H1 (cell line): Measurements from ENCODE around the gene DOCK3. TPM values are rescaled to one million over a fixed set of nuclear protein-coding genes. Genes with fewer than 3 reads are reported as not detected.
"Not testable (repeated sequence)": the region's sequence is repeated elsewhere in the genome, so short reads cannot be mapped to it uniquely, and the experiment has no call there.

Experiments
- CTCF ChIA-PET: fragments of 300-600 bp; sonication (Branson Sonifier 250); formaldehyde crosslinking; loops from one replicate; lab custom pipeline; 2021; ENCODE audit not compliant: partially characterized antibody; lab: Charles Lee
- POLR2A ChIA-PET: fragments of 300-600 bp; sonication (Branson Sonifier 250); formaldehyde crosslinking; loops from one replicate; lab custom pipeline; 2021; ENCODE audit warnings: inconsistent platforms; ENCODE audit not compliant: partially characterized antibody; lab: Charles Lee
- DNase-seq, 2 experiments: peaks; one replicate each; pipeline versions ENCODE4 v3.0.0 to v3.0.0-alpha.2; 2010 to 2022; ENCODE audit warnings: low spot score in 2 of 2, low read depth in 1 of 2, mixed read lengths in 1 of 2
- FAIRE-seq: peaks from 2 replicates; lab custom pipeline; 2011; peaks lifted over from hg19 to GRCh38; lab: Jason Lieb, UNC
- H2AFZ ChIP-seq: 2 replicates; pipeline ENCODE4 v1.8.1; 2012; ENCODE audit warnings: low read length, inconsistent platforms
- H2AK5ac ChIP-seq: 2 replicates; pipeline ENCODE4 v1.6.1; 2013; ENCODE audit warnings: low read depth, low read length
- H2BK120ac ChIP-seq: replicated peaks from 2 replicates; pipeline ENCODE3; 2013; ENCODE audit warnings: low read depth, low read length, inconsistent platforms
- H2BK12ac ChIP-seq: 2 replicates; pipeline ENCODE4 v1.6.1; 2013; ENCODE audit warnings: low read depth, low read length
- H2BK15ac ChIP-seq: 2 replicates; pipeline ENCODE4 v1.6.1; 2013; ENCODE audit warnings: low read length
- H2BK20ac ChIP-seq: 2 replicates; pipeline ENCODE4 v1.6.1; 2013; ENCODE audit warnings: low read length
- H2BK5ac ChIP-seq: 2 replicates; pipeline ENCODE4 v1.6.1; 2013; ENCODE audit warnings: low read depth, low read length
- H3K14ac ChIP-seq: 2 replicates; pipeline ENCODE4 v1.6.1; 2013; ENCODE audit warnings: inconsistent platforms; ENCODE audit not compliant: insufficient read length
- H3K18ac ChIP-seq: 2 replicates; pipeline ENCODE4 v1.6.1; 2013; ENCODE audit warnings: low read length; ENCODE audit errors: extremely low read depth
- H3K23ac ChIP-seq: 2 replicates; pipeline ENCODE4 v1.6.1; 2013; ENCODE audit warnings: inconsistent platforms; ENCODE audit not compliant: insufficient read length
- H3K23me2 ChIP-seq: 2 replicates; pipeline ENCODE4 v1.6.1; 2013; ENCODE audit warnings: low read depth, low read length
- H3K27ac ChIP-seq: 2 replicates; pipeline ENCODE4 v1.6.1; 2011; ENCODE audit warnings: low read depth, low read length, inconsistent platforms
- H3K27me3 ChIP-seq, 4 experiments: replicated peaks in 1 of 4; 1 replicate in 1 of 4; 2 replicates in 3 of 4; pipeline versions ENCODE4 v1.6.1 to v1.8.1; 2011 to 2013; ENCODE audit warnings: low read length in 3 of 4, mild to moderate bottlenecking in 3 of 4, inconsistent platforms in 2 of 4, mixed read lengths in 2 of 4, moderate library complexity in 1 of 4; ENCODE audit not compliant: control insufficient read depth in 3 of 4, insufficient read depth in 3 of 4; ENCODE audit errors: extremely low read depth in 1 of 4
- H3K36me3 ChIP-seq, 4 experiments: 2 replicates each; pipeline versions ENCODE4 v1.6.1 to v1.8.1; 2011 to 2013; ENCODE audit warnings: mild to moderate bottlenecking in 4 of 4, low read length in 3 of 4, moderate library complexity in 2 of 4, control low read depth in 1 of 4, inconsistent platforms in 1 of 4; ENCODE audit not compliant: insufficient read depth in 4 of 4, control insufficient read depth in 2 of 4
- H3K4ac ChIP-seq: replicated peaks from 2 replicates; pipeline ENCODE3; 2013; ENCODE audit warnings: low read length, low read depth, mixed read lengths, inconsistent platforms; ENCODE audit not compliant: insufficient read length
- H3K4me1 ChIP-seq, 4 experiments: replicated peaks in 1 of 4; 1 replicate in 1 of 4; 2 replicates in 3 of 4; pipeline versions ENCODE4 v1.6.1 to v1.8.1; 2011 to 2013; ENCODE audit warnings: low read length in 3 of 4, inconsistent platforms in 2 of 4, mixed read lengths in 1 of 4; ENCODE audit not compliant: insufficient read depth in 4 of 4, control insufficient read depth in 3 of 4
- H3K4me2 ChIP-seq, 2 experiments: 2 replicates each; pipeline versions ENCODE4 v1.6.1 to v1.8.1; 2011 to 2013; ENCODE audit warnings: low read depth in 2 of 2, low read length in 2 of 2, control low read depth in 1 of 2, inconsistent platforms in 1 of 2, mild to moderate bottlenecking in 1 of 2; ENCODE audit not compliant: insufficient read depth in 1 of 2
- H3K4me3 ChIP-seq, 4 experiments: fragments of 200-600, 300-600 bp in 1 of 4; sonication (generic), shearing (Covaris generic), sonication (Bioruptor Twin) in 1 of 4; 2 replicates each; pipeline versions ENCODE4 v1.5.1 to v1.8.1; 2011 to 2016; ENCODE audit warnings: low read length in 4 of 4, low read depth in 3 of 4, control low read depth in 2 of 4, inconsistent platforms in 2 of 4, mild to moderate bottlenecking in 2 of 4, mixed read lengths in 1 of 4, moderate library complexity in 1 of 4; ENCODE audit not compliant: insufficient read depth in 2 of 4; ENCODE audit errors: extremely low read depth in 1 of 4
- H3K56ac ChIP-seq: replicated peaks from 2 replicates; pipeline ENCODE3; 2013; ENCODE audit warnings: low read depth, mild to moderate bottlenecking, mixed read lengths, low read length, inconsistent platforms; ENCODE audit not compliant: insufficient read length
- H3K79me1 ChIP-seq: 2 replicates; pipeline ENCODE4 v1.6.1; 2013; ENCODE audit warnings: low read depth, low read length, control low read depth
- H3K79me2 ChIP-seq, 2 experiments: 2 replicates each; pipeline versions ENCODE4 v1.6.1 to v1.8.1; 2012 to 2013; ENCODE audit warnings: low read length in 2 of 2, mild to moderate bottlenecking in 2 of 2, inconsistent platforms in 1 of 2; ENCODE audit not compliant: insufficient read depth in 2 of 2, control insufficient read depth in 1 of 2
- H3K9ac ChIP-seq, 4 experiments: replicated peaks in 1 of 4; 1 replicate in 1 of 4; 2 replicates in 3 of 4; pipeline versions ENCODE4 v1.6.1 to v1.8.1; 2011 to 2013; ENCODE audit warnings: low read depth in 3 of 4, low read length in 3 of 4, control low read depth in 2 of 4, mild to moderate bottlenecking in 2 of 4, moderate library complexity in 2 of 4, inconsistent platforms in 1 of 4; ENCODE audit errors: extremely low read depth in 1 of 4
- H3K9me3 ChIP-seq, 2 experiments: 2 replicates each; pipeline versions ENCODE4 v1.6.1 to v1.8.1; 2012 to 2013; ENCODE audit warnings: mild to moderate bottlenecking in 2 of 2, moderate library complexity in 2 of 2, control low read depth in 1 of 2, inconsistent platforms in 1 of 2, low read depth in 1 of 2, low read length in 1 of 2, mixed read lengths in 1 of 2; ENCODE audit not compliant: insufficient read depth in 2 of 2
- H4K20me1 ChIP-seq, 2 experiments: replicated peaks in 1 of 2; 2 replicates each; pipeline versions ENCODE3 to v1.8.1; 2011 to 2013; ENCODE audit warnings: inconsistent platforms in 2 of 2, low read length in 2 of 2, mild to moderate bottlenecking in 1 of 2; ENCODE audit not compliant: insufficient read depth in 2 of 2, control insufficient read depth in 1 of 2
- H4K5ac ChIP-seq: 2 replicates; pipeline ENCODE4 v1.6.1; 2013; ENCODE audit warnings: low read length, low read depth, mixed read lengths, inconsistent platforms; ENCODE audit not compliant: insufficient read length
- H4K8ac ChIP-seq: 2 replicates; pipeline ENCODE4 v1.8.0; 2013; ENCODE audit warnings: mild to moderate bottlenecking, moderate library complexity, low read length, inconsistent platforms; ENCODE audit not compliant: insufficient read depth; ENCODE audit errors: extremely low read depth
- H4K91ac ChIP-seq: replicated peaks from 2 replicates; pipeline ENCODE3; 2013; ENCODE audit warnings: low read length, mixed read lengths, inconsistent platforms; ENCODE audit not compliant: insufficient read length
- WGBS, 2 experiments: shearing (Covaris generic) in 1 of 2; methylation state at CpG; one replicate each; pipeline versions ENCODE4 v1.1.6 to v1.1.7; 2013 to 2015; ENCODE audit warnings: low lambda C conversion rate in 2 of 2, mixed read lengths in 2 of 2, inconsistent platforms in 1 of 2, low coverage in 1 of 2, missing lambda C conversion rate in 1 of 2; ENCODE audit not compliant: insufficient replicate concordance in 2 of 2, insufficient coverage in 1 of 2, insufficient read length in 1 of 2; ENCODE audit errors: extremely low coverage in 1 of 2, missing lambda C conversion rate in 1 of 2; 5-methylcytosine and 5-hydroxymethylcytosine counted together
- polyA plus RNA-seq, 7 experiments: library from polyadenylated mRNA; depleted of rRNA in 3 of 7; stranded (reverse) in 5 of 7; unstranded in 2 of 7; fragments of >200 nt in 5 of 7; fragments of 200-250 nt in 2 of 7; gene quantifications; 1 replicate in 5 of 7; 2 replicates in 1 of 7; 4 replicates in 1 of 7; pipeline versions ENCODE4 v1.2.1 to v1.2.3, GENCODE V29; 2011 to 2013; ENCODE audit warnings: missing spikeins in 2 of 7, mixed read lengths in 2 of 7
- total RNA-seq: library from RNA; stranded (reverse); fragmentation: NEBNext Ultra II Directional; extraction: Animal tissue kit (Norgen Biotek cat#: 25700); gene quantifications from 2 replicates; pipeline ENCODE4 v1.2.1, GENCODE V29; 2021

DOCK3 gene
- total and polyA plus RNA-seq, 2 of the 8 experiments (the other 6 are each of a cell fraction or from before 2014, with no cell fraction given): 2.7 to 5.0 TPM

- FAIRE-seq, H3K9ac ChIP-seq, H3K36me3 ChIP-seq, H2AFZ ChIP-seq, H4K91ac ChIP-seq, H2BK120ac ChIP-seq, H3K4me2 ChIP-seq, H2BK20ac ChIP-seq, H3K9me3 ChIP-seq, H3K14ac ChIP-seq, H3K27me3 ChIP-seq, H4K5ac ChIP-seq, H2BK5ac ChIP-seq, POLR2A ChIA-PET, H2BK15ac ChIP-seq, H3K79me1 ChIP-seq, H3K27ac ChIP-seq, H3K18ac ChIP-seq, H2AK5ac ChIP-seq, H3K79me2 ChIP-seq, H4K20me1 ChIP-seq, CTCF ChIA-PET, H3K4me1 ChIP-seq, DNase-seq, H3K4me3 ChIP-seq, H3K23ac ChIP-seq, H3K23me2 ChIP-seq, H4K8ac ChIP-seq, H2BK12ac ChIP-seq, H3K4ac ChIP-seq, H3K56ac ChIP-seq: not testable (repeated sequence)
- 95% methylated on average over 3 of the region's 3 CpGs; no CpG with 5 or more reads in 1 of the 2 experiments for WGBS, 2 experiments
Observed at GRCh38 chr3:50781766-50782165, 107.0 kb downstream of the DOCK3 start.
